Rectal smooth muscle tissue (tissue), 1 donor: ENCODE measurements around the gene FYB1.

ENCODE experiments used
- H3K27ac ChIP-seq: one replicate; pipeline ENCODE4 v1.7.0; 2013; ENCODE audit warnings: low read depth, low read length, inconsistent platforms
- H3K27me3 ChIP-seq: one replicate; pipeline ENCODE4 v1.7.0; 2013; ENCODE audit warnings: low read length; ENCODE audit not compliant: control insufficient read depth, insufficient read depth
- H3K36me3 ChIP-seq: one replicate; pipeline ENCODE4 v1.7.0; 2013; ENCODE audit warnings: low read length; ENCODE audit not compliant: control insufficient read depth, insufficient read depth
- H3K4me1 ChIP-seq: one replicate; pipeline ENCODE4 v1.7.0; 2013; ENCODE audit warnings: low read length; ENCODE audit not compliant: control insufficient read depth, insufficient read depth
- H3K4me3 ChIP-seq: one replicate; pipeline ENCODE4 v1.7.0; 2013; ENCODE audit warnings: low read length
- H3K9ac ChIP-seq: one replicate; pipeline ENCODE4 v1.7.0; 2013; ENCODE audit warnings: low read length

Gene FYB1

GRCh38 chr5:39131210-39132127 lies 87.9 kb downstream of the FYB1 start:
- Histone ChIP-seq H3K9ac (no peak overlapping the region), H3K4me3 (no peak overlapping the region), H3K27ac (no peak overlapping the region), H3K27me3 (no peaks in the 10 kb centered on the region), H3K4me1 (no peaks in the 10 kb centered on the region), H3K36me3 (no peaks in the 10 kb centered on the region)

GRCh38 chr5:39130716-39131115 lies 88.6 kb downstream of the FYB1 start:
- H3K9ac ChIP-seq = no peak overlapping the region
- no peak overlapping the region for H3K27ac ChIP-seq
- no peak overlapping the region for H3K4me3 ChIP-seq
- no peaks in the 10 kb centered on the region for H3K4me1 ChIP-seq
- H3K36me3 ChIP-seq = no peaks in the 10 kb centered on the region
- H3K27me3 ChIP-seq = no peaks in the 10 kb centered on the region

- H3K4me1 ChIP-seq = no peaks in the 10 kb centered on the region
- no peaks in the 10 kb centered on the region for H3K27me3 ChIP-seq
- no peaks in the 10 kb centered on the region for H3K36me3 ChIP-seq
- H3K9ac ChIP-seq = no peak overlapping the region
- H3K27ac ChIP-seq = no peak overlapping the region
- no peak overlapping the region for H3K4me3 ChIP-seq
These were observed 97.4 kb downstream of the FYB1 start for GRCh38 chr5:39121922-39122321.

- no peaks in the 10 kb centered on the region for H3K27me3 ChIP-seq
- H3K4me3 ChIP-seq = no peak overlapping the region
- no peak overlapping the region for H3K9ac ChIP-seq
- H3K4me1 ChIP-seq = no peaks in the 10 kb centered on the region
- H3K27ac ChIP-seq = no peak overlapping the region
- no peaks in the 10 kb centered on the region for H3K36me3 ChIP-seq
These were observed 98.0 kb downstream of the FYB1 start for GRCh38 chr5:39121315-39121714.

- no peaks in the 10 kb centered on the region for H3K36me3 ChIP-seq
- no peaks in the 10 kb centered on the region for H3K4me1 ChIP-seq
- H3K27me3 ChIP-seq = no peaks in the 10 kb centered on the region
- no peak overlapping the region for H3K27ac ChIP-seq
- no peak overlapping the region for H3K4me3 ChIP-seq
- H3K9ac ChIP-seq = no peak overlapping the region
These were observed 99.3 kb downstream of the FYB1 start for GRCh38 chr5:39120052-39120420.

- H3K27me3 ChIP-seq = no peaks in the 10 kb centered on the region
- no peaks in the 10 kb centered on the region for H3K36me3 ChIP-seq
- no peak overlapping the region for H3K27ac ChIP-seq
- no peaks in the 10 kb centered on the region for H3K4me1 ChIP-seq
- H3K4me3 ChIP-seq = no peak overlapping the region
- H3K9ac ChIP-seq = no peak overlapping the region
These were observed 99.8 kb downstream of the FYB1 start for GRCh38 chr5:39119404-39120051.

- Histone ChIP-seq H3K4me1 (no peaks in the 10 kb centered on the region), H3K36me3 (no peaks in the 10 kb centered on the region), H3K4me3 (no peak overlapping the region), H3K27ac (no peak overlapping the region), H3K27me3 (no peaks in the 10 kb centered on the region), H3K9ac (no peak overlapping the region)
These were observed 100.7 kb downstream of the FYB1 start for GRCh38 chr5:39118638-39119037.

GRCh38 chr5:39117401-39117800 lies 102.0 kb downstream of the FYB1 start:
- Histone ChIP-seq H3K4me1 (no peaks in the 10 kb centered on the region), H3K27me3 (no peaks in the 10 kb centered on the region), H3K4me3 (no peak overlapping the region), H3K27ac (no peak overlapping the region), H3K9ac (no peak overlapping the region), H3K36me3 (no peaks in the 10 kb centered on the region)

- Histone ChIP-seq H3K4me3 (no peak overlapping the region), H3K27ac (no peak overlapping the region), H3K4me1 (no peaks in the 10 kb centered on the region), H3K27me3 (no peaks in the 10 kb centered on the region), H3K9ac (no peak overlapping the region), H3K36me3 (no peaks in the 10 kb centered on the region)
These were observed 102.8 kb downstream of the FYB1 start for GRCh38 chr5:39116344-39117170.

- Histone ChIP-seq H3K4me1 (no peaks in the 10 kb centered on the region), H3K9ac (no peak overlapping the region), H3K27me3 (no peaks in the 10 kb centered on the region), H3K36me3 (no peaks in the 10 kb centered on the region), H3K4me3 (no peak overlapping the region), H3K27ac (no peak overlapping the region)
These were observed 103.6 kb downstream of the FYB1 start for GRCh38 chr5:39115644-39116343.

- Histone ChIP-seq H3K4me3 (no peak overlapping the region), H3K27me3 (no peaks in the 10 kb centered on the region), H3K4me1 (no peaks in the 10 kb centered on the region), H3K36me3 (no peaks in the 10 kb centered on the region), H3K27ac (no peak overlapping the region), H3K9ac (no peak overlapping the region)
These were observed 105.2 kb downstream of the FYB1 start for GRCh38 chr5:39114155-39114554.
